GM12891 (cell line): ENCODE results near the gene OR7A10. TPM values are rescaled to one million over a fixed set of nuclear protein-coding genes. Genes with fewer than 3 reads are reported as not detected.

Experiments
- DNase-seq: peaks from one replicate; pipeline ENCODE4 v3.0.0; 2011; ENCODE audit warnings: low spot score; ENCODE audit not compliant: insufficient read length
- FAIRE-seq: peaks from 2 replicates; lab custom pipeline; 2011; peaks lifted over from hg19 to GRCh38; lab: Jason Lieb, UNC
- PAX5 ChIP-seq: IDR thresholded peaks from 2 replicates; pipeline ENCODE4 v1.6.1; 2011; ENCODE audit warnings: low read length, moderate library complexity, mild to moderate bottlenecking; ENCODE audit not compliant: insufficient read depth, severe bottlenecking
- POLR2A ChIP-seq: IDR thresholded peaks from 2 replicates; pipeline ENCODE4 v1.6.1; 2011; ENCODE audit warnings: low read depth, low read length, control low read depth
- POLR2AphosphoS5 ChIP-seq: IDR thresholded peaks from 2 replicates; pipeline ENCODE4 v1.6.1; 2011; ENCODE audit warnings: low read depth, low read length, control low read depth
- POU2F2 ChIP-seq: IDR thresholded peaks from 2 replicates; pipeline ENCODE4 v1.6.1; 2011; ENCODE audit warnings: low read depth, mild to moderate bottlenecking, control low read depth, low read length, moderate library complexity
- SPI1 ChIP-seq: IDR thresholded peaks from 2 replicates; pipeline ENCODE4 v1.6.1; 2011; ENCODE audit warnings: low read depth, low read length, control low read depth
- TAF1 ChIP-seq: IDR thresholded peaks from 2 replicates; pipeline ENCODE4 v1.6.1; 2011; ENCODE audit warnings: low read depth, low read length, control low read depth
- polyA plus RNA-seq: library from polyadenylated mRNA; unstranded; fragments of >200 nt; gene quantifications from one replicate; pipeline ENCODE4 v1.2.1, GENCODE V29; 2012; ENCODE audit warnings: low read depth, missing spikeins, inconsistent platforms; ENCODE audit not compliant: missing spikeins

The OR7A10 gene
- not detected for polyA plus RNA-seq

GRCh38 chr19:14848822-14849221, at the start of gene OR7A10:
TSS of gene OR7A10 (minus strand) at chr19:14848922. CDS start at chr19:14841877, 7,045 bp downstream.
- no peak for DNase-seq
- no peak for TF ChIP-seq SPI1
- TF ChIP-seq PAX5 = no peak
- TF ChIP-seq POLR2AphosphoS5 = no peak
- TF ChIP-seq POU2F2 = no peak
- TF ChIP-seq POLR2A = no peak
- no peak for TF ChIP-seq TAF1
- FAIRE-seq = no peak

- DNase-seq = no peak
- FAIRE-seq = no peak
Measured at GRCh38 chr19:14890643-14891379, 42.1 kb upstream of the OR7A10 start.

GRCh38 chr19:14889994-14890642, 41.4 kb upstream of the OR7A10 start:
- no peak for TF ChIP-seq POLR2AphosphoS5
- no peak for TF ChIP-seq SPI1
- TF ChIP-seq PAX5 = no peak
- TF ChIP-seq POLR2A = no peak
- no peak for TF ChIP-seq TAF1
- TF ChIP-seq POU2F2 = no peak
- no peak for FAIRE-seq

More at GRCh38 chr19:14890643-14891379, 42.1 kb upstream of the OR7A10 start:
- no peak for TF ChIP-seq POU2F2
- no peak for TF ChIP-seq SPI1
- no peak for TF ChIP-seq PAX5
- TF ChIP-seq POLR2AphosphoS5 = no peak
- no peak for TF ChIP-seq POLR2A
- TF ChIP-seq TAF1 = no peak

GRCh38 chr19:14886032-14886431, 37.3 kb upstream of the OR7A10 start, which contains the start of gene OR7A17:
TSS of gene OR7A17 (minus strand) at chr19:14886132. CDS start at chr19:14881355, 4,777 bp downstream.
- FAIRE-seq (no peak), DNase-seq (no peak)

More at GRCh38 chr19:14889994-14890642, 41.4 kb upstream of the OR7A10 start:
- DNase-seq = no peak

GRCh38 chr19:14871619-14872230, 23.0 kb upstream of the OR7A10 start:
- DNase-seq = no peak
- no peak for FAIRE-seq

More at GRCh38 chr19:14886032-14886431, 37.3 kb upstream of the OR7A10 start, which contains the start of gene OR7A17:
- TF ChIP-seq POU2F2 = no peak
- TF ChIP-seq PAX5 = no peak
- no peak for TF ChIP-seq POLR2A
- TF ChIP-seq TAF1 = no peak
- TF ChIP-seq SPI1 = no peak
- TF ChIP-seq POLR2AphosphoS5 = no peak

GRCh38 chr19:14868497-14868896, 19.8 kb upstream of the OR7A10 start:
- TF ChIP-seq SPI1 (no peak), TAF1 (no peak), PAX5 (no peak), POLR2A (no peak), POU2F2 (no peak), POLR2AphosphoS5 (no peak)
- FAIRE-seq (no peak), DNase-seq (no peak)

More at GRCh38 chr19:14871619-14872230, 23.0 kb upstream of the OR7A10 start:
- no peak for TF ChIP-seq POU2F2
- no peak for TF ChIP-seq PAX5

GRCh38 chr19:14843578-14843977, 5.1 kb downstream of the OR7A10 start:
- TF ChIP-seq POU2F2 = no peak
- no peak for TF ChIP-seq SPI1
- no peak for TF ChIP-seq TAF1
- no peak for TF ChIP-seq POLR2AphosphoS5
- TF ChIP-seq POLR2A = no peak
- TF ChIP-seq PAX5 = no peak
- FAIRE-seq (no peak), DNase-seq (no peak)

GRCh38 chr19:14843169-14843568, 5.6 kb downstream of the OR7A10 start:
- FAIRE-seq (no peak), DNase-seq (no peak)
- TF ChIP-seq SPI1 (no peak), PAX5 (no peak), TAF1 (no peak), POU2F2 (no peak), POLR2AphosphoS5 (no peak), POLR2A (no peak)

- FAIRE-seq = no peak
- no peak for TF ChIP-seq POLR2A
- TF ChIP-seq POLR2AphosphoS5 = no peak
- no peak for DNase-seq
Measured at GRCh38 chr19:14840206-14840605, 8.5 kb downstream of the OR7A10 start.
